Right atrium auricular region (tissue), 2 donors: ENCODE measurements around the gene ZNF487. TPM values are rescaled to one million over a fixed set of nuclear protein-coding genes. Genes with fewer than 3 reads are reported as not detected.
A peak's percentile ranks its signal among the peaks of the same experiment; 100 is the strongest.
"Not testable (repeated sequence)": the region's sequence is repeated elsewhere in the genome, so short reads cannot be mapped to it uniquely, and the experiment has no call there.

Experiments
- DNase-seq: peaks from one replicate; pipeline ENCODE4 v3.0.0-alpha.2; 2019; ENCODE audit warnings: low spot score
- H3K27ac ChIP-seq, 2 donors: fragments of 200-600 bp; sonication (generic); 1 replicate in 1 of 2; 2 replicates in 1 of 2; pipeline ENCODE4 v1.5.1; 2016 to 2019
- H3K27me3 ChIP-seq, 2 donors: fragments of 200-600 bp; sonication (generic); one replicate each; pipeline versions ENCODE4 v1.5.1 to v1.6.0; 2017 to 2019
- H3K36me3 ChIP-seq: fragments of 200-600 bp; sonication (generic); one replicate; pipeline ENCODE4 v1.5.1; 2016
- H3K4me1 ChIP-seq, 2 donors: fragments of 200-600 bp; sonication (generic); one replicate each; pipeline versions ENCODE4 v1.5.1 to v1.6.0; 2017 to 2019
- H3K4me3 ChIP-seq, 2 donors: fragments of 200-600 bp; sonication (generic); 1 replicate in 1 of 2; 2 replicates in 1 of 2; pipeline ENCODE4 v1.5.1; 2017 to 2019; ENCODE audit warnings: mild to moderate bottlenecking in 1 of 2, moderate library complexity in 1 of 2
- H3K9me3 ChIP-seq, 2 donors: fragments of 200-600 bp; sonication (generic); one replicate each; pipeline ENCODE4 v1.5.1; 2019
- CTCF ChIP-seq, 2 donors: fragments of 200-600 bp; sonication (generic); IDR thresholded peaks; one replicate each; pipeline ENCODE4 v1.5.1; 2019; ENCODE audit warnings: antibody characterized with exemption in 2 of 2
- total RNA-seq, 2 donors: library from RNA; depleted of rRNA; stranded (reverse); fragments of >200 nt; gene quantifications; one replicate each; pipeline ENCODE4 v1.1.0, GENCODE V29; 2016

The ZNF487 gene
- total RNA-seq, 2 donors from 2014 or later: 3.9 to 4.9 TPM

GRCh38 chr10:43391496-43391895, 45.4 kb upstream of the ZNF487 start:
- no peak for DNase-seq
- no peaks in the 10 kb centered on the region for H3K27me3 ChIP-seq
- peaks cover 0 to 31% of the 10 kb centered on the region in 2 donors for H3K4me1 ChIP-seq
- no peak for TF ChIP-seq CTCF (IDR thresholded peaks at IDR 0.05)
- H3K4me3 ChIP-seq: no peak overlapping the region
- no peak overlapping the region for H3K27ac ChIP-seq
- peaks cover 79% of the 10 kb centered on the region for H3K36me3 ChIP-seq
- no peaks in the 10 kb centered on the region for H3K9me3 ChIP-seq

DNA sequence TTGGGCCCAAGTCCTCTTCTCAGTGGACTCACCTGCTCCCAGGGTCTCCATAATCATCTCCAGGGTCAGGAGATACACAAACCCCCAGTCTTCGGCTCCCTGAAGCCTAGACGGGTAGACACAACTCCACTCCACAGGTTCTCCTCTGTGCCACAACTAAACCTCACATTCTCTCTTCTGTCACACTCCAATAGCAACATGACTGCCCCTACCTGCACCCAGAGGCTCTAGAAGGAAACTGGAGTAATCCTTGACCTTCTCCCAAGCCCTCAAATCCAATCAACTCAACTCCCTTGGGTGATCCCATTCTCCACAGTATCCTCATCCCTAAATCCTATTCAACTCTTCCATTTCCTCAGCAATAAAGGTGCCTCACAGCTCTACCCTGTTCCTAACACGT, 44.2 kb upstream of the ZNF487 start:
- H3K4me3 ChIP-seq: no peak overlapping the region
- peaks cover 67% of the 10 kb centered on the region for H3K36me3 ChIP-seq
- no peak for DNase-seq
- H3K9me3 ChIP-seq: no peaks in the 10 kb centered on the region
- peaks cover 0 to 37% of the 10 kb centered on the region in 2 donors for H3K4me1 ChIP-seq
- no peaks in the 10 kb centered on the region for H3K27me3 ChIP-seq
- H3K27ac ChIP-seq: no peak overlapping the region
- no peak for TF ChIP-seq CTCF (IDR thresholded peaks at IDR 0.05)

DNA sequence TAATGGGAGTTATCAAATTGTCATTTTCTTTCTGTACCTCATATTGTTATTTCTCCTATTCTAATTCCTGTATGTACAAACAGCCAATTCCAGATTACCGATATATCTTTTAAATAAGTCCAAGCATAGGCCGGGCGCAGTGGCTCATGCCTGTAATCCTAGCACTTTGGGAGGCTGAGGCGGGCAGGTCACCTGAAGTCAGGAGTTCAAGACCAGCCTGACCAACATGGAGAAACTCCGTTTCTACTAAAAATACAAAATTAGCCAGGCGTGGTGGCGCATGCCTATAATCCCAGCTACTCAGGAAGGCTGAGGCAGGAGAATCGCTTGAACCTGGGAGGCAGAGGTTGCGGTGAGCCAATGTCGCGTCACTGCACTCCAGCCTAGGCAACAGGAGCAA, 43.7 kb upstream of the ZNF487 start:
- H3K4me3 ChIP-seq, DNase-seq, H3K27ac ChIP-seq, H3K9me3 ChIP-seq, H3K27me3 ChIP-seq: not testable (repeated sequence)
- peaks cover 0 to 41% of the 10 kb centered on the region in 2 donors for H3K4me1 ChIP-seq
- peaks cover 62% of the 10 kb centered on the region for H3K36me3 ChIP-seq

GRCh38 chr10:43393606-43394360, 43.1 kb upstream of the ZNF487 start:
- no peak for DNase-seq
- Histone ChIP-seq H3K9me3 (no peaks in the 10 kb centered on the region), H3K27me3 (no peaks in the 10 kb centered on the region), H3K27ac (no peak overlapping the region), H3K4me3 (no peak overlapping the region), H3K36me3 (peaks cover 57% of the 10 kb centered on the region), H3K4me1 (peaks cover 0 to 47% of the 10 kb centered on the region in 2 donors)
- no peak for TF ChIP-seq CTCF (IDR thresholded peaks at IDR 0.05)

DNA sequence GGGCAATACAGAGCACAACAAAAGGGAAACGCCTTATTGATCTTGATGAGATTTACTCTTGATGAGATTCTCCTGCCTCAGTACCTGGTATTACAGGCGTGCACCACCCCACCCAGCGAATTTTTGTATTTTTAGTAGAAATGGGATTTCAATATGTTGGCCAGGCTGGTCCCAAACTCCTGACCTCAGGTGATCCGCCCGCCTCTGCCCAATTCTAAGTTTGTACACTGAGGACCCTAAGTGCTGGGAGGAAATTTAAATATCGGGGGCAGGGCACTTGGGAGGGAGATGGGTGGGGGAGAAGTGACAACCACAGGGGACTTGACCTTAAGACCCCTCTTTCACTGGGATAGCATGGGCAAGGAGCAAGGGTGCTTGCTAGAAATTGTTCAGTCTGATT, 42.0 kb upstream of the ZNF487 start:
- H3K36me3 ChIP-seq: peaks cover 52% of the 10 kb centered on the region
- H3K27ac ChIP-seq: no peak overlapping the region
- H3K4me3 ChIP-seq: no peak overlapping the region
- no peaks in the 10 kb centered on the region for H3K9me3 ChIP-seq
- TF ChIP-seq CTCF (IDR thresholded peaks at IDR 0.05): no peak
- no peak for DNase-seq
- peaks cover 0 to 51% of the 10 kb centered on the region in 2 donors for H3K4me1 ChIP-seq
- H3K27me3 ChIP-seq: no peaks in the 10 kb centered on the region

- Histone ChIP-seq H3K4me3 (peak overlapping the region; percentile 78 to 80), H3K36me3 (peaks cover 45% of the 10 kb centered on the region), H3K9me3 (no peaks in the 10 kb centered on the region), H3K4me1 (peaks cover 0 to 43% of the 10 kb centered on the region in 2 donors), H3K27me3 (no peaks in the 10 kb centered on the region), H3K27ac (peak overlapping the region; percentile 99 to 100)
- TF ChIP-seq CTCF (IDR thresholded peaks at IDR 0.05): no peak
- no peak for DNase-seq
Observed at GRCh38 chr10:43395571-43396060, 41.3 kb upstream of the ZNF487 start.
